ENCODE data around the gene LGR4.

Gene LGR4

GRCh38 chr11:27487706-27488105 lies 15.1 kb upstream of the LGR4 start:
- in situ Hi-C loops (cut with HindIII; ENCODE audit: low sequenced_read_pairs): no loop called here

DNA sequence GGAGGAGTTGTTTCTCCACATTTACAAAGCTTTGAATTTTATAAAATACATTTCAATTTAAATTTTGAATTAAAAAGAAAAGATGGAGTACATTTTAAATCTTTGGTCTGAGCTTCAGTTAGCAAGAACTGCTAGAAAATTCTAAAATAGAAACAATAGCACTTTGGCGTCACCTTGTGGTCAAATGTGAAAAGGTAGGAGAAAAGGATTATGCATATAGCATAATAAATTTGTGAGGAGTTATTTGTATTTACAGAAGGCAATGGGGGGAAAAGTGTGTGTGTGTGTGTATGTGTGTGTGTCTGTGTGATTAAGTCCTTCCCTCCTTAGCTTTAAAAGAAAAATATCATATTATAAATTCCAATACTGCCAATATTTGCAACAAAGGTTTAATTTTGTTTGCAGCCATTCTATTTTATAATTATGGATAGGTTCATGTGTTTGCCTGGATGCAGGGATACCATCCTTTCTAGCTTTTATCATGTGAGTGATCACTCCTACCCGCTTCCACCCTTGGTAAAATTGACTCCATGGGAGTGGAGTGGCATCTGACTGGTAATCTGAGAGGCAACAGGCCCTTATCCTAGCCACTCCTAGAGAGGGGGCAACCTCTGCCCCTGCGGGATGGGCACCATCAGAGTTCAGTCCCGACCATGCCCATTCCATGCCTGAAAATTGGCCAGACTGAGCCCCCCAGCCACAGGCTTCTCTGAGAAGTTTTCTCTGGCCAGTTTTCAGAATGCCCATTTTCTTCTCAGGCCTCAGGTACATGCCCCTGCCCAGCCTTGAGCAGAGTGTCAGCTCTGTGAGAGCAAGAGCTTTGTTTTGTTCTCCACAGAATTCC lies 13.6 kb upstream of the LGR4 start:
- in situ Hi-C loops (cut with HindIII; ENCODE audit: low sequenced_read_pairs): no loop called here

DNA sequence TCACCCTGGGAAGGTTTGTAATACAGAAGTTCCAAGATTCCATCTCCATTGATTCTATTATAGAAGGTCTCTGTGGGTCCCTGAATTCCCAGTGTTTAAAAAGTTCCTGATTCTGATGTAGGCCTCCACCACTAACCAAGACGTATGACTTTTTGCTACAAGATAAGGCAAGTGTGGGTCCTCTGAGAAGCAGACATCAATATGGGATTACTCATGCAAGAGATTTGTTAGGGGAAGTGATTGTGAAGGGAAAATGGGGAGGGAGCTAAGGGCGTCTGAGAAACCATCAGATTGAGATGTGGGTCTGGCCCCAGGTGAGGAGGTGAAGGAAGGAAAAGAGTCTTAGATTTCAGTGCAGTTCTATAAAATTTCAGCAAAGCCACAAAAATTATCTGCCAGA lies 10.2 kb upstream of the LGR4 start:
- in situ Hi-C loops (cut with HindIII; ENCODE audit: low sequenced_read_pairs): loop anchor here (5.0 kb wide), 2 partner anchors 185 to 285 kb away; no protein-coding TSS in a partner anchor

- in situ Hi-C loops (cut with HindIII; ENCODE audit: low sequenced_read_pairs): loop anchor here (5.0 kb wide), 2 partner anchors 185 to 285 kb away; no protein-coding TSS in a partner anchor
Measured at GRCh38 chr11:27481992-27482391, 9.4 kb upstream of the LGR4 start.

DNA sequence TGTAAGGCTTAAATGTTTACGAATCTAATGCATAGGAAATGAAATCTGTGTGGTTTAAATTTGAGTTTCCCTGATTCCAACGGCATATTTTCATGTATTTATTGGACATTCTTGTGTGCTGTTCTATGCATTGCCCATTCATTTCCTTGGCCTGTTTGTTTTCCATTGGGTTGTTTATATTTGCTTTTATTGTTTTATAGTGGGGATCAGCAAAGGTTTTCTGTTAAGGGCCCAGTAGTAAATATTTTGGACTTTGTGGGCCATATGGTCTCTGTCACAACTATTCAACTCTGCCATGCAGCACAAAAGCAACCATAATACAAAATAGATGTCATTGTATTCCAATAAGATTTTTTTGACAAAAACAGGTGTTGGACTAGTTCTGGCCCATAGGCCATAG lies 5.2 kb upstream of the LGR4 start:
- in situ Hi-C loops (cut with HindIII; ENCODE audit: low sequenced_read_pairs): no loop called here

DNA sequence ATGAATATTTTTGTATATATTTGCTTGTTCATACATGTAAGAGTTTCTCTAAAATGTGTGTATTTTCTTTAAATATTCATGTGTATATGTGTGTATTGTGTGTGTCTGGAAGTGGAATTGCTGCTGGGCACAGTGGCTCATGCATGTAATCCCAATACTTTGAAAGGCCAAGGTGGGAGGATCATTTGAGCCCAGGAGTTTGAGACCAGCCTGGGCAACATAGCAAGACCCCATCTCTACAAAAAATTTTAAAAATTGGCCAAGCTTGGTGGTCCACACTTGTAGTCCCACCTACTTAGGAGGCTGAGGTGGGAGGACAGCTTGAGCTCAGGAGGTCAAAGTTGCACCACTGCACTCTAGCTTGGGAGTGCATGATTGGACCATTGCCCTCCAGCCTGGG lies 4.7 kb upstream of the LGR4 start:
- in situ Hi-C loops (cut with HindIII; ENCODE audit: low sequenced_read_pairs): no loop called here

GRCh38 chr11:27475622-27476021 lies 3.0 kb upstream of the LGR4 start:
- in situ Hi-C loops (cut with HindIII; ENCODE audit: low sequenced_read_pairs): no loop called here

GRCh38 chr11:27473017-27473406 lies 422 bp upstream of the LGR4 start:
- in situ Hi-C loops (cut with HindIII; ENCODE audit: low sequenced_read_pairs): no loop called here

DNA sequence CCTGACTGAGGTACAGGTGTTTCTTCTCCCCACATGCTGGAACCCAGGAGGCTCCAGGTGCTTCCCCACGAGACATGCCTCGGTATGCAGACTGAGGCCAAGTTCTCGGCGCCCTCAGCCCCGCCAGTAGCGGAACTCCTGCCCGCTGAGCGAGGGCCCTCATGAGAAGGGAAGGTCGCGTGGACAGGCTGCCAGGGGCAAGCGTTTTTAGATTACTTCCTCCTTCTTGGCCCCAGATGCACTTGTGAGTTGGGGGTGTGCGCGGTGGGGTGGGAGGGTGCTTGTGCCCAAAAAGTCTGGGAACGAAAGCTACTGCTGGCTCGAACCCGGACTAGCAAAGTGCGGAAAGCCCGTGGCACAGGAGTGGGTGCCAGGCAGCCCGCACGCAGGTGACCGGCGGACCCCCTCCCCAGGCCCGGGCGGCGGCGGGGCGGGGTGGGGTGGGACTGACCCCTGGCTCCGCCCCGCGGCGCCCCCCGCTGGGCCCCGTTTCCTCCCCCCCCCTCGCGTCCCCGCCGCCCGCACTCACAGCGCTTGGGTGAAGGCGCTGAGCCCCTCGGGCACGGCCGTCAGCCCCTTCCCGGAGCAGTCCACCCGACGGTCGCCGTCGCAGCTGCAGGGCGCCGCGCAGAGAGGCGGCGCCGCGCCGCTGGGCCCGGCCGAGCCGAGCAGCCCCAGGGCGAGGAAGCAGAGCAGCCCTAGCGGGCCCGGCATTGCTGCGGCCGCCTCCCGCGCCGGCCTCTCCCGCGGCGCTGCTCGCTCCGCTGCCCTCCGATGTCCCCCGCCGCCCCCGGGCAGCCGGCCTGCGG lies 797 bp downstream of the LGR4 start:
- in situ Hi-C loops (cut with HindIII; ENCODE audit: low sequenced_read_pairs): no loop called here

DNA sequence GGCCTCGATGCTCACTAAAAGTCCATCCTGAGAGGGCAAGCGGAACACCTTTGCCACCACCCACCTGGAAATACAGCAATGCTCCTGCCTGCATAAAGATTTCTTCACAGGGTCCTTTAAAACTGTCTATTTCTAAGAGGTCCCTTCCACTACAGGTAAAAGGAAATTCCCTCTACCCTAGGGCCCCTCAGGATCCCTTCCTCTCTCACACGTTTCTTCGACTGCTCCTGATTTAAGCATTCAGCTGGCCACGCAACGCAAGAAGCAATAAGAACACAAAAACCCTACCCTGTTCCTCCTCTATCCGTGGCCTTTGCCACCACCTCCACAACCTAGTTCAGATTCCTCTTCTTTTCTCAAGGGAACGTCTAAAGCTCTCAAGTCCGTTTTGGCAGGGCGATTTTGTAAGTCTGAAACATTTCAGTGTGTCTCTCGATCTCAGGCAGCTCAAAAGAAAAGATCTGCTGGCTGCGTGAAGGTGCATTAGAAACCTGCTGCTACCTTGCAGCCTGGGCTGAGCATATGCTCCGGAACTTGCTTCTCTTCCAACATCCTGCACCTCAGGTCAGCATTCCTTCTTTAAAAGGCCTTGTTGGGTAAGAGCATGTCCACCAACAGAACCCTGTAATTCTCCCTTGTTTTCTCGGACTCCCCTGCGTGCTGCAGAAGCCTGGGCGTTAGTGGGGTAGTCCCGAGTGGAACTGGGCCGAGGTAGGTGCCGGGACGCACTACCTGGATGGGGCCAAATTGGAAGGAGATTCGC lies 1.6 kb downstream of the LGR4 start:
- in situ Hi-C loops (cut with HindIII; ENCODE audit: low sequenced_read_pairs): no loop called here

DNA sequence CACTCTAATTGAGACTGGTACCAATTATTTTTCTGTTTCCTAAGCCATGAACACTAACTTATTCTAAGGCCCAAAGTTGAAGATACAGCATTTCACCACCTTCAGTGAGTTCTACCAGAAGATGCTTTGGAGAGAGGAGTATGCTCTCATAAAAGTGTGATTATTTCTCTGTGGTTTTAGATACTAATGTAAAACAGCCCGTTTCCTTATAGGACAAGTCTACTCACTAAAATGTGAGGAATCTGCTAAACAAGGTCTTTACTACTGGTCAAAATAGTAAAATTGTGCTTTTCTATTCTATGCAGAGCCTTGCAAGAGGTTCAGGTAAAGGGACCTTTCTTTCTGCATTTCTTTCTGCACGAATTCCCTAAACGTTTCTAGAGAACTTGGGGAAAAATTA lies 2.4 kb downstream of the LGR4 start:
- in situ Hi-C loops (cut with HindIII; ENCODE audit: low sequenced_read_pairs): no loop called here

DNA sequence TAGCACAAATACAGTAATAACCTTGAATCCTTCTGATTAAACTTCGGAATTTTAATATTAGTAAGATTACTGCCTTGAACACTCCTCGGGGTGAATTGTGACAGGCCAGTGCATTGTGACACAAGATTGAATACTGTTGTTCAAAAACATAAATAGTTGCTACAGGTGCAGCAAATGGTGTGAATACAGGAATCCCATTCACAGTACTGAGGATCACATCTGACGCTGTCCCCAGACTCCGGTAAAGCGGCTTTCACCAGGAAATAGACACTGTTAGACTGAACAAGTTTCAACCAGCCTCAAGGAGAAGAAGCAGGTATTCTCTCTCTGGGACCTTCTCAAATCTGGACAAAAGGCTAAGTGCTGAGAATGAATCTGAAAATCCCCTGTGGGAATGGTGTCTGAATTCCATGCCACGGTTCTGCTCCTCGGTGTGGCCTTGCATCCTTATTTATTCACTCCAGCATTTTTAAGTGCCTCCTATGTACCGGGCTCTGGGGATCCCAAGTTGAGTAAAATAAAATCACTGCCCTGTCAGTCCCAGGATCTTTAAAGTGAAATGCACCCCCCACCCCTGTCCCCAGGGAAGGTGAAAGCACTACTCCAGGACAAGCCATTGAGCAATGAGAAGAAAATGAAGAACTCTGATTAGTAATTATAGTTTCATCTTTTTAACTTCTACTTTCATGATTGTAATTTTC lies 3.4 kb downstream of the LGR4 start:
- in situ Hi-C loops (cut with HindIII; ENCODE audit: low sequenced_read_pairs): no loop called here

- in situ Hi-C loops (cut with HindIII; ENCODE audit: low sequenced_read_pairs): no loop called here
Measured at GRCh38 chr11:27468209-27468994, 4.2 kb downstream of the LGR4 start.

- in situ Hi-C loops (cut with HindIII; ENCODE audit: low sequenced_read_pairs): no loop called here
Measured at GRCh38 chr11:27467181-27467913, 5.2 kb downstream of the LGR4 start.

DNA sequence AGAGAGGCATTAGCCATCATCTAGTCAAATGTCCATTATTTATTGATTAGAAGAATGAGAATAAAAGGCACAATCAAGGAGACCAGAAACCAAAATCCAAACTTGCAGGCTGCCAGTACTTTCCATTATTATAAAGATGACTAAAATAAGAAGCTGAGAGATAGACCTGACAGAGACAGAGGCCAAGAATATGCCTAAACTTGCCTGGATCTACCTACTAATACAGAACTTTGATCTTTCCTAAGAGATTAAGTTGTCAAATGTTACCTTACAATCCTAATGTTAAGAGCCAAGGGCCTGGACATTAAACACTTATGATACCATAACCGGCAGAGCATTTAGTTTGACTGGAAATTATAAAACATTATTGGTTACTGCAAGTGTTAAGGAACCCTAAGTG lies 6.2 kb downstream of the LGR4 start:
- in situ Hi-C loops (cut with HindIII; ENCODE audit: low sequenced_read_pairs): no loop called here

GRCh38 chr11:27465629-27466028 lies 7.0 kb downstream of the LGR4 start:
- in situ Hi-C loops (cut with HindIII; ENCODE audit: low sequenced_read_pairs): no loop called here

DNA sequence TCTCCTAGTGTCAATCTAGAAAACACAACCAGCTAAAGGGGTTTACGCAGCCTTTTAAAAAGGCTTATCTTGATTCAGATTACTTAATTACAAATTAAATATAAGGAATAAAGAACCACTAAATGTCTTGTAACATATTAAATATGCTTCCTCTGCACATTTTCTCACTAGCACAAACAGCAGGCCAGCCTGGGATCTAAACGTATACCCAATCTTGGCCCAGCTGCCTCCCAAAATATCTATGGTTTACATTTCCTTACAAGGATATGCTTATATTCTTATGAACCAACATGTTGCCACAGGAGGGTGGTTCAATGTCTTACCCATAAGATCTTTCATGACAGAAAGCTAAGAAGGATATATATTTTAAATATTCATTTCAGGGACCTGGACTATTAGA lies 7.7 kb downstream of the LGR4 start:
- in situ Hi-C loops (cut with HindIII; ENCODE audit: low sequenced_read_pairs): no loop called here

DNA sequence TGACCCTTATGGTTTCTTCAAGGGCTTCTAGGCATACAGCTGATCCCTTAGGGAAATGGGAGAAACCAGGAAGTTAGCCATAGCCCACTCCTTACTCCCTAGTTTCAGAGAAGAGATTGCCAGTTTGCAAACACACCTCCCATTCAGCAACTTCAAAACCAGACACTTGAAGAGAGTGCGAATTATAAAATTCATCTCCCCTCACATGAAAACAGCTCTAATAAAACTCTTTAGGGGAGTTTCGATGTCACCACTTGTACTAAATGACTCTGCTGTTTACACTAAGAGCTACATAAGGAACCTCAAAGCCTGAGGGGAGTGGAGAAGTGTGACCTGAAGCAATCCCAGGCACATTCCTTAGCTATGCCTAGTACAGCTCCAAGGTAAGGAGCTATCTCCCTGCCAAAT lies 8.3 kb downstream of the LGR4 start:
- in situ Hi-C loops (cut with HindIII; ENCODE audit: low sequenced_read_pairs): no loop called here

GRCh38 chr11:27462543-27462942 lies 10.0 kb downstream of the LGR4 start:
- in situ Hi-C loops (cut with HindIII; ENCODE audit: low sequenced_read_pairs): no loop called here

Measured in endothelial cell of hepatic sinusoid (primary cell).